Mesothelial cell of epicardium (in vitro differentiated cells): ENCODE measurements around the gene HMGCL. TPM values are rescaled to one million over a fixed set of nuclear protein-coding genes. Genes with fewer than 3 reads are reported as not detected.

Experiments
- DNase-seq, 2 experiments: peaks; one replicate each; pipeline ENCODE4 v3.0.0; 2021; ENCODE audit warnings: low spot score in 2 of 2; ENCODE audit not compliant: unreplicated experiment in 2 of 2
- H3K27ac Mint-ChIP-seq: 2 replicates; pipeline ENCODE4 v1.8.0; 2021; ENCODE audit warnings: mixed read lengths
- H3K27me3 Mint-ChIP-seq: 2 replicates; pipeline ENCODE4 v1.8.0; 2021; ENCODE audit warnings: low read depth, mixed read lengths
- H3K36me3 Mint-ChIP-seq: 2 replicates; pipeline ENCODE4 v1.8.0; 2021; ENCODE audit warnings: mixed read lengths
- H3K4me1 Mint-ChIP-seq: 2 replicates; pipeline ENCODE4 v1.8.0; 2021; ENCODE audit warnings: mixed read lengths
- H3K4me3 Mint-ChIP-seq: 2 replicates; pipeline ENCODE4 v1.8.0; 2021; ENCODE audit warnings: mild to moderate bottlenecking, moderate library complexity, mixed read lengths
- H3K9me3 Mint-ChIP-seq: 2 replicates; pipeline ENCODE4 v1.8.0; 2021; ENCODE audit warnings: mixed read lengths
- total RNA-seq: library from RNA; stranded (reverse); gene quantifications from 3 replicates; pipeline ENCODE4 v1.2.1, GENCODE V29; 2021
- TF ChIP-seq, protein P1 (sequence below): fragments of 200-600 bp; sonication (generic); IDR thresholded peaks from one replicate; pipeline ENCODE4 v1.5.0; 2021; ENCODE audit warnings: antibody characterized with exemption; ENCODE audit not compliant: unreplicated experiment

The HMGCL gene
- total RNA-seq, 1 donor from 2014 or later = 29.2 TPM

DNA sequence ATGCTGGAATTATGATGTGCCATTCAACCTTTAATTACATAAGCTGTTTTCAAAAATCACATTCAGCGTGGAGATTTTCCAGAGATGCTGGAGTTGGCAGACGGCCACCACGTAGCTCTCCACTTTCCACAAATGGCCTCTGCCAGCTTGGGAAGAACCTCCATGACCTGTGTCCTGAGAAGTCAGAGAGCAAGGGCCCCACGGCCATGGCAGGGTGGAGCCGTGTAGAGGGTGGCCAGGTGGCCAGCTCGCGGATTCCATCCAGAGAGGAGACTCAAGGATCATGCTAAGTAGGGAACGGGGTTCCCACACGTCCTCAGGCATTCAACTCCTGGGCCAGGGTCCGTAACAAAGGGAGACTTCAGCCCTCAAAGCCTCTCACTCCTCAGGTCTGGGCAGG lies 23.4 kb downstream of the HMGCL start:
- Mint-ChIP-seq H3K4me3 (peak overlapping the region; percentile 76), H3K4me1 (peaks cover 15% of the 10 kb centered on the region), H3K9me3 (no peaks in the 10 kb centered on the region), H3K27me3 (no peaks in the 10 kb centered on the region), H3K27ac (peak overlapping the region; percentile 43), H3K36me3 (peaks cover 10% of the 10 kb centered on the region)
- no peak for DNase-seq
- TF ChIP-seq, protein P1, sequence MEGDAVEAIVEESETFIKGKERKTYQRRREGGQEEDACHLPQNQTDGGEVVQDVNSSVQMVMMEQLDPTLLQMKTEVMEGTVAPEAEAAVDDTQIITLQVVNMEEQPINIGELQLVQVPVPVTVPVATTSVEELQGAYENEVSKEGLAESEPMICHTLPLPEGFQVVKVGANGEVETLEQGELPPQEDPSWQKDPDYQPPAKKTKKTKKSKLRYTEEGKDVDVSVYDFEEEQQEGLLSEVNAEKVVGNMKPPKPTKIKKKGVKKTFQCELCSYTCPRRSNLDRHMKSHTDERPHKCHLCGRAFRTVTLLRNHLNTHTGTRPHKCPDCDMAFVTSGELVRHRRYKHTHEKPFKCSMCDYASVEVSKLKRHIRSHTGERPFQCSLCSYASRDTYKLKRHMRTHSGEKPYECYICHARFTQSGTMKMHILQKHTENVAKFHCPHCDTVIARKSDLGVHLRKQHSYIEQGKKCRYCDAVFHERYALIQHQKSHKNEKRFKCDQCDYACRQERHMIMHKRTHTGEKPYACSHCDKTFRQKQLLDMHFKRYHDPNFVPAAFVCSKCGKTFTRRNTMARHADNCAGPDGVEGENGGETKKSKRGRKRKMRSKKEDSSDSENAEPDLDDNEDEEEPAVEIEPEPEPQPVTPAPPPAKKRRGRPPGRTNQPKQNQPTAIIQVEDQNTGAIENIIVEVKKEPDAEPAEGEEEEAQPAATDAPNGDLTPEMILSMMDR = no peak

GRCh38 chr1:23801338-23801748 lies 23.9 kb downstream of the HMGCL start:
- DNase-seq = no peak
- Mint-ChIP-seq H3K4me1 (peaks cover 15% of the 10 kb centered on the region), H3K27me3 (no peaks in the 10 kb centered on the region), H3K27ac (peak overlapping the region; percentile 94), H3K4me3 (peak overlapping the region; percentile 76), H3K36me3 (peaks cover 10% of the 10 kb centered on the region), H3K9me3 (no peaks in the 10 kb centered on the region)
- TF ChIP-seq, protein P1 = no peak

- H3K4me3 Mint-ChIP-seq = peak within 1 kb of the TSS; percentile 76
- DNase-seq = peak; percentile 77 to 84
- TF ChIP-seq, protein P1 = no peak
- H3K9me3 Mint-ChIP-seq = no peaks in the 10 kb centered on the region
- no peaks in the 10 kb centered on the region for H3K27me3 Mint-ChIP-seq
- peak within 1 kb of the TSS; percentile 94 for H3K27ac Mint-ChIP-seq
- peaks cover 15% of the 10 kb centered on the region for H3K4me1 Mint-ChIP-seq
- H3K36me3 Mint-ChIP-seq = peaks cover 10% of the 10 kb centered on the region
Measured at GRCh38 chr1:23800400-23801337, 24.6 kb downstream of the HMGCL start, which contains the start of gene GALE. TSS of gene GALE (minus strand) at chr1:23800754. CDS start at chr1:23799007, 1,747 bp downstream.

DNA sequence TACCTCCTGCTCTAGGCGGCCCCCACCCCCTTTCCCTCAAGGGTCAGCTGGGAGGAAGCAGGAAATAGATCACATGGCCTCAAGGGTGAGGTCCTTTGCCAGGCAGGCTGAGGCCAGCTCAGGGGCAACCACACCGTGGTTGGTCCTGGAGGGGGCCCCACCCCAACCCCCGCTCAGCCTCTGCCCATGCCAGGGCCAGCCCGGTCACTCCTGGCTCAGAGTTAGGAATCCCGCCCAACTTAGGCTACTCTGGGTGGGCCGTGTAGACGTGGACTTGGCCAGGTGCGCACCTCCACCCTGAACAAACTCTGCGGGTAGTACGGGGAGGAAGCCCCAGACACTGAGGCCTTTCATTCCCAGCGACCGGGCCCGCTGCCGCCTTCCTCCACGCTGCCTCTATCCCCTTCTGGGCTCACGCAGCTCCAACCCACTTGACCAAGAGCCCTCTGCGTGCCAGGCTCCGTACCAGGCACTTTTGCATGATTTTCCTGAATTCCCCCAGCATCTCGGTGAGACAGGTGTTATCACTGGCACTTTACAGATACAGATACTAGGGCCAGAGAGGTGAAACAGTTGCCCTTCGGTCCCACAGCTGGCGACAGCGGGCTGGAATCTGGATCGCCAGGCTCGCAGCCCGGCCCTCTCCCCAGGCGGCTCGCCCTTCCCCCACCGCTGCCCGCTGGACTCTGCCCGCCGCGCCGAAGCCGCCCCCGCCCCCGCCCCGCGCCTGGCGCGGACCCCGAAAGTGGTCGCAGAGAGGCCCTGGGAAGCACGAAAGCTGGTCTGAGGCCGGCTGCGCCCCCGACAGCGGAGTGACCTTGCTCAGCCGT lies 25.4 kb downstream of the HMGCL start:
- Mint-ChIP-seq H3K9me3 (no peaks in the 10 kb centered on the region), H3K27me3 (no peaks in the 10 kb centered on the region), H3K36me3 (peaks cover 4% of the 10 kb centered on the region), H3K4me3 (peak overlapping the region; percentile 76), H3K4me1 (peaks cover 15% of the 10 kb centered on the region), H3K27ac (peak overlapping the region; percentile 88)
- TF ChIP-seq, protein P1 = no peak
- peak in 1 of 2 experiments; percentile 62 for DNase-seq

DNA sequence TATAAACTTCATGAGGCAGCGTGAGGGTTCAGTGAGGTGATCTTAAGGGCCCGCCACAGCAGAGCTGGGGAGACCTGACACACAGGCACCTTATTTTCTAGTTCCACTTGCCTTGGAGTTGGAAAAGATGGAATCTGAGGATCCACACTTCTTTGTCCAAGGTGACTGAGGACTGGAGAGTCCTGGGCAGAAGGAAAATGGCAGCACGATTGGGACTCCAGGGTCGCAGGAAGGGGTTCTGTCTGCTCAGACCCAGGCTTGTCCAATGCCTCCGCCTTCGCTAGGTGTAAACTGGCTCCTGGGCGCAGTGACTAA lies 26.0 kb downstream of the HMGCL start:
- DNase-seq = no peak
- no peaks in the 10 kb centered on the region for H3K9me3 Mint-ChIP-seq
- H3K4me1 Mint-ChIP-seq = peaks cover 15% of the 10 kb centered on the region
- H3K27ac Mint-ChIP-seq = peak overlapping the region; percentile 43
- H3K27me3 Mint-ChIP-seq = no peaks in the 10 kb centered on the region
- peaks cover 4% of the 10 kb centered on the region for H3K36me3 Mint-ChIP-seq
- peak overlapping the region; percentile 76 for H3K4me3 Mint-ChIP-seq
- TF ChIP-seq, protein P1 = no peak
